Peyer's patch (tissue), 4 donors: ENCODE results near the gene ANTXRL. TPM values are rescaled to one million over a fixed set of nuclear protein-coding genes. Genes with fewer than 3 reads are reported as not detected.
"Not testable (repeated sequence)": the region's sequence is repeated elsewhere in the genome, so short reads cannot be mapped to it uniquely, and the experiment has no call there.

ENCODE experiments used
- DNase-seq, 3 donors: peaks; one replicate each; pipeline ENCODE4 v3.0.0-alpha.2; 2017 to 2019
- H3K27ac ChIP-seq, 4 donors: fragments of 200-600 bp; sonication (generic); one replicate each; pipeline ENCODE4 v1.5.1; 2016 to 2019
- H3K27me3 ChIP-seq, 2 donors: fragments of 200-600 bp; sonication (generic); one replicate each; pipeline ENCODE4 v1.5.1; 2019
- H3K36me3 ChIP-seq, 3 donors: fragments of 200-600 bp; sonication (generic); one replicate each; pipeline ENCODE4 v1.5.1; 2016 to 2019
- H3K4me1 ChIP-seq, 4 donors: fragments of 200-600 bp; sonication (generic); one replicate each; pipeline ENCODE4 v1.5.1; 2016 to 2019
- H3K4me3 ChIP-seq, 4 donors: fragments of 200-600 bp; sonication (generic); 1 replicate in 3 of 4; 2 replicates in 1 of 4; pipeline ENCODE4 v1.5.1; 2016 to 2019; ENCODE audit warnings: mild to moderate bottlenecking in 1 of 4
- H3K9me3 ChIP-seq, 4 donors: fragments of 200-600 bp; sonication (generic); one replicate each; pipeline ENCODE4 v1.5.1; 2016 to 2019; ENCODE audit warnings: mild to moderate bottlenecking in 1 of 4
- CTCF ChIP-seq, 6 experiments: fragments of 450-650 bp in 4 of 6; fragments of 200-600 bp in 2 of 6; sonication (generic) in 1 of 6; IDR thresholded peaks; one replicate each; pipeline ENCODE4 v1.5.1; 2017 to 2019; ENCODE audit warnings: antibody characterized with exemption in 6 of 6, mild to moderate bottlenecking in 3 of 6, moderate library complexity in 1 of 6
- POLR2A ChIP-seq, 2 donors: fragments of 450-650 bp; IDR thresholded peaks; one replicate each; pipeline ENCODE4 v1.5.1; 2017; ENCODE audit warnings: antibody characterized with exemption in 2 of 2, mild to moderate bottlenecking in 2 of 2, moderate library complexity in 2 of 2
- total RNA-seq, 4 donors: library from RNA; depleted of rRNA; stranded (reverse); fragments of >200 nt; gene quantifications; one replicate each; pipeline ENCODE4 v1.1.0, GENCODE V29; 2016

Gene ANTXRL
- total RNA-seq, 4 donors from 2014 or later = not detected

DNA sequence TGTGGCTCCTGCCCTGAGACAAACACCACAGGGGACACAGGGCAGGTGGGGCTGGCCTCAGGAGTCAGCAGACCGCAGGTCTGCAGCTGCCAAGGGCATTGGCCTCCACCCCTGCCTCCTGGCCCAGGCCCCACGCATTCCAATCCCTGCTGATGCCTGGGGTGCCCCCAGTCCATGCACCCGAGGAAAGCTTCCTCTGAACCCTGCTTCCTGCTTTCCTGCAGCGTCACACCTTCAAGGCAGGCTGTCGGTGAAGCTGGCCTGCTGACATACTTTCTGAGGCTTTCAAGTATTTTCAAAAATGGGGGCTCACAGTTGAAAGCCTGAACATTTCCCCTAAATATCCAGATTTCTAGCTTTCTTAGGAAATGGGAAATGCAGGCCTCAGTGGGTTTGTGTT is 22.5 kb upstream of the ANTXRL start:
- no peak for DNase-seq
- Histone ChIP-seq H3K9me3 (no peaks in the 10 kb centered on the region), H3K36me3 (no peaks in the 10 kb centered on the region), H3K4me3 (no peak overlapping the region), H3K27ac (no peak overlapping the region), H3K27me3 (no peaks in the 10 kb centered on the region), H3K4me1 (peaks cover 0 to 9% (median 0%) of the 10 kb centered on the region in 4 donors)
- TF ChIP-seq CTCF (IDR thresholded peaks at IDR 0.05) (no peak), POLR2A (IDR thresholded peaks at IDR 0.05) (no peak)

GRCh38 chr10:46264737-46265368 is 21.9 kb upstream of the ANTXRL start:
- Histone ChIP-seq H3K4me3 (no peak overlapping the region), H3K27me3 (no peaks in the 10 kb centered on the region), H3K36me3 (no peaks in the 10 kb centered on the region), H3K4me1 (peaks cover 0 to 11% (median 1%) of the 10 kb centered on the region in 4 donors), H3K9me3 (no peaks in the 10 kb centered on the region), H3K27ac (no peak overlapping the region)
- TF ChIP-seq CTCF (IDR thresholded peaks at IDR 0.05) (no peak), POLR2A (IDR thresholded peaks at IDR 0.05) (no peak)
- DNase-seq = no peak

GRCh38 chr10:46265566-46266305 is 21.1 kb upstream of the ANTXRL start:
- H3K36me3 ChIP-seq, DNase-seq, H3K27me3 ChIP-seq, H3K4me3 ChIP-seq, H3K9me3 ChIP-seq: not testable (repeated sequence)
- Histone ChIP-seq H3K4me1 (peaks cover 0 to 16% (median 4%) of the 10 kb centered on the region in 4 donors), H3K27ac (peak overlapping the region in 1 of 4 donors; percentile 90)

DNA sequence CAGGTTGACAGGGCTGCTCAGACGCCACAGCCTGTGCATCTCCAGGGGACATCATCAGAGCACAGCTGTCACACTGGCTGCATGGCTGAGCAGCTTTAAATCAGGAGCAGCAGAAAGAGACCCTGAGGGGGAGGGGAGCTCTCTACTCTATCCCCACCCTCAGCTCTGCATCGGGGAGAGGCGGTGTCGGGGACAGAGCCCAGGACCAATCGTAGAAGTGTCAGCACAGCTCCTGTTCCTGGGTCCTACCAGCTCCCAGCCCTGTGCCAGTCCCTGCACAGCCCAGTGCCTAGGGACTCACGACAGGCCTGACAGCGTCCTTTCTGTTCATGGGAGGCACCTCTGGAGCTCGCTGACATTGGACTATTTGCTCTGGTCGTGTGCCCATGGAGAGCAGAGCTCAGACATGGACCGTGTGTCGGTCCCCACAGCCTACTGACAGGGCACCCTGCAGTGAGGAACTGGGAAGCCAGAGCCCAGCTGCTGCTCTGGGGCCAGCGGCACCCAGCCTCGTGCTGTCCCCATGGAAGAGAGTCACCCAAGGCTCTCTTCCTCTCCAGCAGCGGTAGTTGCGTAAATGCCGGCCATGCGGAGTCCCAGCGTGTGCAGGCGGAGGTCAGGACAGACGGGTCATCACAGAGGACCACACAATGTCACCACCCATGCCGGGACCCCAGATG is 20.4 kb upstream of the ANTXRL start:
- peaks cover 0 to 16% (median 4%) of the 10 kb centered on the region in 4 donors for H3K4me1 ChIP-seq
- H3K9me3 ChIP-seq = no peaks in the 10 kb centered on the region
- no peaks in the 10 kb centered on the region for H3K27me3 ChIP-seq
- H3K36me3 ChIP-seq = no peaks in the 10 kb centered on the region
- TF ChIP-seq POLR2A (IDR thresholded peaks at IDR 0.05) = no peak
- no peak for TF ChIP-seq CTCF (IDR thresholded peaks at IDR 0.05)
- peak in 1 of 3 donors; percentile 50 for DNase-seq
- peak overlapping the region in 1 of 4 donors; percentile 90 for H3K27ac ChIP-seq
- no peak overlapping the region for H3K4me3 ChIP-seq

DNA sequence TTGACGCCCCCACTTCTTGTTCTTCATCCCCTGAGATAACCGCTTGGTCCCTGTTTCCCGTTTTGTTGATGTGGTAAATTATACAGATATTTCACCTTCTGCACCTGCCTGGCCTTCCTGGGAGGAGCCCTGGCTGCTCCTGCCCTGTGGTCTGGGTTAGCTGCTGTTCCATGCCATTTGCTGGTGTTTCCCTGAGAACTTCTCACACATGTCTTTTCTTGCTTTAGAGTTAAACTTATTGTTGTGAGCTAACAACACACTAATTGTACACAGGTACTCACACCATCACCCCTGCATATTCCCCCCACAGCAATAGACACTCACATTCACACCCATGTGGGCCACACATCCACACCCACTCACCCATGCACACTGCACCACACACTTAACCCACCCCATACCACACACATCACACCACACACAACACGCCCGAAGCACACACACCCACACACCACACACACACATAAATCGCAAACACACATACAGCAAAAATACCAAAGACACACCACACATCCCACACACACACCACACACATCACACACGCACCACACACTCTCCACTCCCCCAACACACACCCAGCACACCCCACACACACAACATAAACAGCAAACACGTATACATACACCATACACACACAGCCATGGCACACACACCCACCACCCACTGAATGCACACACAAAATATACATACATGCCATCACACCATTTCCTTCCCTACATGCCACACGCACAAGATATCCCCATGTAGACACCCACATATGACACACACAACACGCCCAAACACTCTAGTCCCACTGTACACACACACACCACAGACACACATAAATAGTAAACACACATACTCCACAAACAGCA is 19.4 kb upstream of the ANTXRL start:
- Histone ChIP-seq H3K27ac (peak overlapping the region in 3 of 4 donors; percentile 62 to 95 (median 90)), H3K9me3 (no peaks in the 10 kb centered on the region), H3K36me3 (no peaks in the 10 kb centered on the region), H3K4me3 (peak overlapping the region in 2 of 4 donors; percentile 38 to 46), H3K4me1 (peaks cover 0 to 21% (median 4%) of the 10 kb centered on the region in 4 donors), H3K27me3 (no peaks in the 10 kb centered on the region)
- TF ChIP-seq POLR2A (IDR thresholded peaks at IDR 0.05) (no peak), CTCF (IDR thresholded peaks at IDR 0.05) (no peak)
- no peak for DNase-seq
